ENCODE data around the gene MORC2.

- no peak for TF ChIP-seq POLR2A (IDR thresholded peaks at IDR 0.05)
- TF ChIP-seq CTCF (IDR thresholded peaks at IDR 0.05) = no peak
Observed at GRCh38 chr22:30979932-30980331, 11.4 kb upstream of the MORC2 start.
